Neural cell (in vitro differentiated cells): ENCODE measurements around the gene ZFPM1. TPM values are rescaled to one million over a fixed set of nuclear protein-coding genes. Genes with fewer than 3 reads are reported as not detected.

Experiments used
- H2AFZ ChIP-seq: fragments of 200-600, 300-800 bp; sonication (generic), shearing (Covaris generic); 2 replicates; pipeline ENCODE4 v1.6.0; 2014; ENCODE audit warnings: low read depth, mild to moderate bottlenecking, antibody characterized with exemption, low read length, moderate library complexity
- H3F3A ChIP-seq: fragments of 200-600 bp; shearing (Covaris generic); 2 replicates; pipeline ENCODE4 v1.6.1; 2016; ENCODE audit warnings: mild to moderate bottlenecking, moderate library complexity, mixed read lengths, antibody characterized with exemption, low read length; ENCODE audit not compliant: insufficient read depth, poor library complexity, severe bottlenecking
- H3K27ac ChIP-seq: fragments of 200-600, 300-800 bp; sonication (generic), shearing (Covaris generic); 2 replicates; pipeline ENCODE4 v1.5.1; 2014; ENCODE audit warnings: mild to moderate bottlenecking, low read length, moderate library complexity
- H3K27me3 ChIP-seq: fragments of 300-800, 200-600 bp; sonication (generic), shearing (Covaris generic); 2 replicates; pipeline ENCODE4 v1.6.0; 2014; ENCODE audit warnings: mild to moderate bottlenecking, low read depth, low read length, moderate library complexity; ENCODE audit not compliant: insufficient read depth
- H3K36me3 ChIP-seq: fragments of 300-800, 200-600 bp; sonication (generic), shearing (Covaris generic); 2 replicates; pipeline ENCODE4 v1.5.1; 2014; ENCODE audit warnings: mild to moderate bottlenecking, antibody characterized with exemption, low read length, moderate library complexity; ENCODE audit not compliant: insufficient read depth
- H3K4me2 ChIP-seq: fragments of 300-800, 200-600 bp; sonication (generic), shearing (Covaris generic); 2 replicates; pipeline ENCODE4 v1.6.0; 2014; ENCODE audit warnings: mild to moderate bottlenecking, low read length
- H3K4me3 ChIP-seq: fragments of 300-800, 200-600 bp; sonication (generic), shearing (Covaris generic); 2 replicates; pipeline ENCODE4 v1.5.1; 2014; ENCODE audit warnings: mild to moderate bottlenecking, low read length, moderate library complexity
- H3K79me2 ChIP-seq: fragments of 200-600 bp; shearing (Covaris generic); replicated peaks from 2 replicates; pipeline ENCODE4 v1.6.0; 2014; ENCODE audit warnings: mild to moderate bottlenecking, low read length, moderate library complexity; ENCODE audit not compliant: insufficient read depth
- H3K9ac ChIP-seq: fragments of 300-800, 200-600 bp; sonication (generic), shearing (Covaris generic); 2 replicates; pipeline ENCODE4 v1.6.1; 2016; ENCODE audit warnings: mild to moderate bottlenecking, low read length, mixed read lengths
- H3K9me2 ChIP-seq: fragments of 200-600 bp; shearing (Covaris generic); 2 replicates; pipeline ENCODE4 v1.6.1; 2016; ENCODE audit warnings: mild to moderate bottlenecking, low read length, mixed read lengths; ENCODE audit not compliant: insufficient read depth
- H3K9me3 ChIP-seq: fragments of 200-600, 300-800 bp; sonication (generic), shearing (Covaris generic); 2 replicates; pipeline ENCODE4 v1.6.1; 2016; ENCODE audit warnings: mild to moderate bottlenecking, mixed run types, low read length, moderate library complexity, mixed read lengths
- H4K20me1 ChIP-seq: fragments of 200-600 bp; shearing (Covaris generic); 2 replicates; pipeline ENCODE4 v1.6.1; 2016; ENCODE audit warnings: mild to moderate bottlenecking, mixed run types; ENCODE audit not compliant: insufficient read depth
- CTCF ChIP-seq: fragments of 450-650 bp; IDR thresholded peaks from 2 replicates; pipeline ENCODE4 v1.5.1; 2014; ENCODE audit warnings: antibody characterized with exemption, mild to moderate bottlenecking, moderate library complexity; ENCODE audit not compliant: poor library complexity, severe bottlenecking
- EP300 ChIP-seq: fragments of 450-650 bp; conservative IDR thresholded peaks from 2 replicates; pipeline ENCODE4 v1.6.1; 2014; ENCODE audit warnings: antibody characterized with exemption, mild to moderate bottlenecking, moderate library complexity; ENCODE audit not compliant: poor library complexity, severe bottlenecking
- EZH2 ChIP-seq: fragments of 200-600, 300-800 bp; shearing (Covaris generic), sonication (generic); IDR thresholded peaks from 2 replicates; pipeline ENCODE4 v1.6.1; 2014; ENCODE audit warnings: antibody characterized with exemption, low read length, borderline replicate concordance, mild to moderate bottlenecking; ENCODE audit not compliant: insufficient read depth, poor library complexity, severe bottlenecking
- POLR2AphosphoS5 ChIP-seq: IDR thresholded peaks from 2 replicates; pipeline ENCODE4 v1.6.1; 2012
- RAD21 ChIP-seq: fragments of 450-650 bp; conservative IDR thresholded peaks from 2 replicates; pipeline ENCODE4 v1.6.1; 2014; ENCODE audit warnings: antibody characterized with exemption, mild to moderate bottlenecking, moderate library complexity
- SMC3 ChIP-seq: fragments of 450-650 bp; conservative IDR thresholded peaks from 2 replicates; pipeline ENCODE4 v1.6.1; 2014; ENCODE audit warnings: antibody characterized with exemption, mild to moderate bottlenecking, moderate library complexity; ENCODE audit not compliant: poor library complexity
- TAF1 ChIP-seq: IDR thresholded peaks from 2 replicates; pipeline ENCODE4 v1.6.1; 2012; ENCODE audit warnings: low read depth
- polyA plus RNA-seq: library from polyadenylated mRNA; depleted of rRNA; stranded (reverse); fragments of >200 nt; gene quantifications from 2 replicates; pipeline ENCODE4 v1.2.3, GENCODE V29; 2014

Gene ZFPM1
- polyA plus RNA-seq, 1 donor from 2014 or later, result 0.41 TPM

GRCh38 chr16:88556294-88556988 is 103.4 kb downstream of the ZFPM1 start:
- H3K9ac ChIP-seq, result no peak overlapping the region
- no peaks in the 10 kb centered on the region for H3K36me3 ChIP-seq
- no peaks in the 10 kb centered on the region for H3K79me2 ChIP-seq
- no peak overlapping the region for H3K4me2 ChIP-seq
- H4K20me1 ChIP-seq, result no peaks in the 10 kb centered on the region
- H3F3A ChIP-seq, result no peaks in the 10 kb centered on the region
- no peak overlapping the region for H2AFZ ChIP-seq
- no peaks in the 10 kb centered on the region for H3K9me2 ChIP-seq
- H3K27ac ChIP-seq, result no peak overlapping the region
- no peak overlapping the region for H3K4me3 ChIP-seq
- H3K9me3 ChIP-seq, result no peaks in the 10 kb centered on the region
- TF ChIP-seq EZH2, result no peak
- no peak for TF ChIP-seq TAF1
- TF ChIP-seq RAD21, result no peak
- no peak for TF ChIP-seq EP300
- no peak for TF ChIP-seq POLR2AphosphoS5
- H3K27me3 ChIP-seq, result no peaks in the 10 kb centered on the region

GRCh38 chr16:88558457-88559442 is 105.7 kb downstream of the ZFPM1 start:
- no peak overlapping the region for H3K9ac ChIP-seq
- H3K79me2 ChIP-seq, result no peaks in the 10 kb centered on the region
- TF ChIP-seq RAD21 (no peak), TAF1 (no peak), EP300 (no peak), SMC3 (no peak), CTCF (peak; percentile 26), POLR2AphosphoS5 (no peak)
- H3K9me3 ChIP-seq, result no peaks in the 10 kb centered on the region
- no peaks in the 10 kb centered on the region for H3K9me2 ChIP-seq
- H3K27me3 ChIP-seq, result no peaks in the 10 kb centered on the region
- H3K27ac ChIP-seq, result no peak overlapping the region
- H4K20me1 ChIP-seq, result no peaks in the 10 kb centered on the region
- H3K36me3 ChIP-seq, result no peaks in the 10 kb centered on the region
- no peaks in the 10 kb centered on the region for H3F3A ChIP-seq
- H3K4me2 ChIP-seq, result no peak overlapping the region
- H3K4me3 ChIP-seq, result no peak overlapping the region
- H2AFZ ChIP-seq, result no peak overlapping the region

- H3K9me3 ChIP-seq, result no peaks in the 10 kb centered on the region
- H3K36me3 ChIP-seq, result no peaks in the 10 kb centered on the region
- no peaks in the 10 kb centered on the region for H3K79me2 ChIP-seq
- H3K27me3 ChIP-seq, result no peaks in the 10 kb centered on the region
- no peaks in the 10 kb centered on the region for H3F3A ChIP-seq
- no peak overlapping the region for H2AFZ ChIP-seq
- no peak overlapping the region for H3K4me3 ChIP-seq
- H3K9me2 ChIP-seq, result no peaks in the 10 kb centered on the region
- H3K4me2 ChIP-seq, result no peak overlapping the region
- TF ChIP-seq EP300, result no peak
- no peak for TF ChIP-seq CTCF
- TF ChIP-seq RAD21, result no peak
- TF ChIP-seq POLR2AphosphoS5, result no peak
- no peak overlapping the region for H3K9ac ChIP-seq
- no peaks in the 10 kb centered on the region for H4K20me1 ChIP-seq
- H3K27ac ChIP-seq, result no peak overlapping the region
Measured at GRCh38 chr16:88560714-88561484, 107.8 kb downstream of the ZFPM1 start.
